PC-3 (cell line): ENCODE measurements around the gene C3orf22.

Source experiments
- EZH2 ChIP-seq: fragments of 300-600 bp; sonication (generic); IDR thresholded peaks from one replicate; pipeline ENCODE4 v1.6.1; 2017; ENCODE audit warnings: antibody characterized with exemption, mild to moderate bottlenecking, low read length; ENCODE audit not compliant: unreplicated experiment
- EZH2phosphoT487 ChIP-seq: fragments of 300-600 bp; sonication (generic); IDR thresholded peaks from 2 replicates; pipeline ENCODE4 v1.6.1; 2018; ENCODE audit warnings: mild to moderate bottlenecking, antibody characterized with exemption, low read length, borderline replicate concordance
- TF ChIP-seq, protein P1 (sequence below): fragments of 300-600 bp; sonication (generic); conservative IDR thresholded peaks from 2 replicates; pipeline ENCODE4 v1.5.1; 2017; ENCODE audit warnings: antibody characterized with exemption, low read depth, mild to moderate bottlenecking, low read length

GRCh38 chr3:126508564-126508964, 50.2 kb downstream of the C3orf22 start:
- TF ChIP-seq, protein P1, sequence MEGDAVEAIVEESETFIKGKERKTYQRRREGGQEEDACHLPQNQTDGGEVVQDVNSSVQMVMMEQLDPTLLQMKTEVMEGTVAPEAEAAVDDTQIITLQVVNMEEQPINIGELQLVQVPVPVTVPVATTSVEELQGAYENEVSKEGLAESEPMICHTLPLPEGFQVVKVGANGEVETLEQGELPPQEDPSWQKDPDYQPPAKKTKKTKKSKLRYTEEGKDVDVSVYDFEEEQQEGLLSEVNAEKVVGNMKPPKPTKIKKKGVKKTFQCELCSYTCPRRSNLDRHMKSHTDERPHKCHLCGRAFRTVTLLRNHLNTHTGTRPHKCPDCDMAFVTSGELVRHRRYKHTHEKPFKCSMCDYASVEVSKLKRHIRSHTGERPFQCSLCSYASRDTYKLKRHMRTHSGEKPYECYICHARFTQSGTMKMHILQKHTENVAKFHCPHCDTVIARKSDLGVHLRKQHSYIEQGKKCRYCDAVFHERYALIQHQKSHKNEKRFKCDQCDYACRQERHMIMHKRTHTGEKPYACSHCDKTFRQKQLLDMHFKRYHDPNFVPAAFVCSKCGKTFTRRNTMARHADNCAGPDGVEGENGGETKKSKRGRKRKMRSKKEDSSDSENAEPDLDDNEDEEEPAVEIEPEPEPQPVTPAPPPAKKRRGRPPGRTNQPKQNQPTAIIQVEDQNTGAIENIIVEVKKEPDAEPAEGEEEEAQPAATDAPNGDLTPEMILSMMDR, result no peak
- TF ChIP-seq EZH2 (no peak), EZH2phosphoT487 (no peak)
